Measurements from ENCODE around the gene SCUBE2.

DNA sequence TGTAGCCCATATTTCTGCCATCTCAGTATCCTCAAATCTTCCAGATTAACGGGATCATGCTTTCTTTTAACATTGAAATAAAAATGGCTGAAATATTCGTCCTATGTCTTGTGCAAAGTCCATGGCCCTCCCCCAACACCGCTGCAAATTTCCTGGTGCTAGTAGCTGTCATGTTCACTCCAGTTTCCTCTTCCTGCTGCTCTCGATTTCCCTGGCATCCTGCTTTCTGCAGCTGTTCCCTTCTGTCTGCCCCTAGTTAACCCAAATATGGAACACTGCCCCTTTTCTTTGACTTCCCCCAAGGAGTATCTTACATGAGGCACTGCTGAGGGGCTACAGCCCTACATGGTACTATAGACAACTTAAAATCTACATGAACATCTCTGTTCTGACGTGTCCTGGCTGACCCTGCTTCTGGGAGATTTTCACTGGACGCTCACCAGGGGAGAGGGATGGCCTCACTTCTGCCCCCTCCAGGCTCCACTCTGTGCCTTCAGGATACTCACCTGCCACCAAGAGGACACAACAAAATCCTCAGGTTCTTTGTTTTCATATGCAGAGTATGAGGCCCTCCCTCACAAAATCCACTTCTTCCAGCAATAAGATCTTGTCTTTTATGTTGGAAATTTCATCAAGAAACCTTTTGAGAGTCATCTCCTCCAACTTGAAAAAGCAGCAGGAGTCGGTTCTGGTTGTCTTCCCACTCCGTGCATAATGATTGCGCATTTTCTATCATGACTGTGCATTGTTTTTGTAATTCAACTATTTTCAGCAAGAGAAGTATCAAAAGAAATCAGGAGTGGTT lies 29.5 kb upstream of the SCUBE2 start:
- TF ChIP-seq ZFP37 (tag by site-specific recombination; IDR thresholded peaks at IDR 0.05) (no peak), ZNF610 (tag by site-specific recombination; IDR thresholded peaks at IDR 0.05; ENCODE audit: borderline replicate concordance) (no peak), CTCF (tag by site-specific recombination; IDR thresholded peaks at IDR 0.05) (no peak), YY2 (tag by site-specific recombination; IDR thresholded peaks at IDR 0.05) (no peak), PRDM10 (tag by site-specific recombination; IDR thresholded peaks at IDR 0.05) (no peak), PATZ1 (tag by site-specific recombination; IDR thresholded peaks at IDR 0.05) (no peak), ZNF391 (tag by site-specific recombination; IDR thresholded peaks at IDR 0.05; ENCODE audit: borderline replicate concordance, low read depth) (no peak), YY1 (tag by site-specific recombination; IDR thresholded peaks at IDR 0.05) (no peak), ZNF37A (tag by site-specific recombination; IDR thresholded peaks at IDR 0.05) (no peak), GLI4 (tag by site-specific recombination; IDR thresholded peaks at IDR 0.05) (no peak), ZNF140 (tag by site-specific recombination; IDR thresholded peaks at IDR 0.05) (no peak)
- TF ChIP-seq, protein P1, sequence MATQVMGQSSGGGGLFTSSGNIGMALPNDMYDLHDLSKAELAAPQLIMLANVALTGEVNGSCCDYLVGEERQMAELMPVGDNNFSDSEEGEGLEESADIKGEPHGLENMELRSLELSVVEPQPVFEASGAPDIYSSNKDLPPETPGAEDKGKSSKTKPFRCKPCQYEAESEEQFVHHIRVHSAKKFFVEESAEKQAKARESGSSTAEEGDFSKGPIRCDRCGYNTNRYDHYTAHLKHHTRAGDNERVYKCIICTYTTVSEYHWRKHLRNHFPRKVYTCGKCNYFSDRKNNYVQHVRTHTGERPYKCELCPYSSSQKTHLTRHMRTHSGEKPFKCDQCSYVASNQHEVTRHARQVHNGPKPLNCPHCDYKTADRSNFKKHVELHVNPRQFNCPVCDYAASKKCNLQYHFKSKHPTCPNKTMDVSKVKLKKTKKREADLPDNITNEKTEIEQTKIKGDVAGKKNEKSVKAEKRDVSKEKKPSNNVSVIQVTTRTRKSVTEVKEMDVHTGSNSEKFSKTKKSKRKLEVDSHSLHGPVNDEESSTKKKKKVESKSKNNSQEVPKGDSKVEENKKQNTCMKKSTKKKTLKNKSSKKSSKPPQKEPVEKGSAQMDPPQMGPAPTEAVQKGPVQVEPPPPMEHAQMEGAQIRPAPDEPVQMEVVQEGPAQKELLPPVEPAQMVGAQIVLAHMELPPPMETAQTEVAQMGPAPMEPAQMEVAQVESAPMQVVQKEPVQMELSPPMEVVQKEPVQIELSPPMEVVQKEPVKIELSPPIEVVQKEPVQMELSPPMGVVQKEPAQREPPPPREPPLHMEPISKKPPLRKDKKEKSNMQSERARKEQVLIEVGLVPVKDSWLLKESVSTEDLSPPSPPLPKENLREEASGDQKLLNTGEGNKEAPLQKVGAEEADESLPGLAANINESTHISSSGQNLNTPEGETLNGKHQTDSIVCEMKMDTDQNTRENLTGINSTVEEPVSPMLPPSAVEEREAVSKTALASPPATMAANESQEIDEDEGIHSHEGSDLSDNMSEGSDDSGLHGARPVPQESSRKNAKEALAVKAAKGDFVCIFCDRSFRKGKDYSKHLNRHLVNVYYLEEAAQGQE (tag by site-specific recombination; IDR thresholded peaks at IDR 0.05), result no peak
